HCT116 (cell line): Measurements from ENCODE around the gene FHOD3. TPM values are rescaled to one million over a fixed set of nuclear protein-coding genes. Genes with fewer than 3 reads are reported as not detected.

Source experiments
- ATAC-seq: fragments of 200-7000 bp; cut with Tn5 transposase; 2 replicates; pipeline ENCODE4 v1.9.1; 2020; ENCODE audit warnings: mild to moderate bottlenecking, moderate library complexity
- BruUV-seq: library from RNA; stranded (reverse); fragments of 400-500 nt; replicated peaks from 2 replicates; lab custom pipeline; 2021; lab: Mats Ljungman, UMichigan
- CTCF ChIA-PET: fragments of 300-600 bp; sonication (Branson Sonifier 250); formaldehyde crosslinking; loops from one replicate; lab custom pipeline; 2021; ENCODE audit warnings: antibody characterized with exemption; lab: Charles Lee
- POLR2A ChIA-PET: fragments of 300-600, 350-600 bp; sonication (Branson Sonifier 250); formaldehyde crosslinking; loops from one replicate; lab custom pipeline; 2021; ENCODE audit warnings: antibody characterized with exemption; lab: Charles Lee
- RAD21 ChIA-PET, 2 experiments: fragments of 300-600 bp; sonication (Branson Sonifier 250); formaldehyde crosslinking; loops; one replicate each; lab custom pipeline; 2023; ENCODE audit warnings: low total read pairs in 2 of 2; ENCODE audit not compliant: uncharacterized antibody in 2 of 2, unreplicated experiment in 2 of 2, low non-redundant PET in 1 of 2; lab: Charles Lee
- DNase-seq: peaks from one replicate; pipeline ENCODE4 v3.0.0-alpha.2; 2010; ENCODE audit warnings: low read depth, low spot score
- H2AFZ ChIP-seq: fragments of 200-600 bp; shearing (Covaris generic), sonication (generic); 2 replicates; pipeline ENCODE4 v1.6.1; 2017; ENCODE audit warnings: low read depth, mixed run types, mixed read lengths, antibody characterized with exemption, low read length; ENCODE audit not compliant: poor library complexity, severe bottlenecking
- H3K27ac ChIP-seq: 2 replicates; pipeline ENCODE4 v1.5.1; 2012; ENCODE audit warnings: low read depth, low read length
- H3K27me3 ChIP-seq: fragments of 200-600 bp; sonication (generic); 2 replicates; pipeline ENCODE4 v1.6.1; 2016; ENCODE audit warnings: mixed run types, low read length, mixed read lengths; ENCODE audit not compliant: insufficient read depth
- H3K36me3 ChIP-seq, 2 experiments: fragments of 200-500 bp in 1 of 2; fragments of 200-600 bp in 1 of 2; sonication (Bioruptor generic) in 1 of 2; sonication (generic) in 1 of 2; 2 replicates each; pipeline versions ENCODE4 v1.5.1 to v1.6.1; 2014 to 2016; ENCODE audit warnings: low read length in 2 of 2, inconsistent platforms in 1 of 2, mixed read lengths in 1 of 2, mixed run types in 1 of 2; ENCODE audit not compliant: insufficient read depth in 2 of 2, control insufficient read depth in 1 of 2
- H3K4me1 ChIP-seq, 2 experiments: fragments of 200-600 bp in 1 of 2; sonication (generic) in 1 of 2; 2 replicates each; pipeline versions ENCODE4 v1.5.1 to v1.6.1; 2012 to 2017; ENCODE audit warnings: low read length in 2 of 2, inconsistent platforms in 1 of 2, mild to moderate bottlenecking in 1 of 2, mixed read lengths in 1 of 2, mixed run types in 1 of 2, moderate library complexity in 1 of 2; ENCODE audit not compliant: insufficient read depth in 2 of 2, control insufficient read depth in 1 of 2
- H3K4me2 ChIP-seq: fragments of 200-600 bp; sonication (generic); 2 replicates; pipeline ENCODE4 v1.6.1; 2017; ENCODE audit warnings: mixed run types, low read length, mixed read lengths
- H3K4me3 ChIP-seq, 2 experiments: fragments of 200-600 bp in 1 of 2; sonication (generic) in 1 of 2; replicated peaks in 1 of 2; 2 replicates each; pipeline ENCODE4 v1.5.1; 2011 to 2016; ENCODE audit warnings: low read length in 2 of 2, control low read depth in 1 of 2, low read depth in 1 of 2, mild to moderate bottlenecking in 1 of 2, mixed read lengths in 1 of 2, mixed run types in 1 of 2
- H3K79me2 ChIP-seq: fragments of 200-600 bp; sonication (generic); 2 replicates; pipeline ENCODE4 v1.6.1; 2017; ENCODE audit warnings: mild to moderate bottlenecking, mixed run types, low read length, moderate library complexity, mixed read lengths; ENCODE audit not compliant: insufficient read depth
- H3K9ac ChIP-seq: fragments of 200-600 bp; sonication (generic); 2 replicates; pipeline ENCODE4 v1.6.1; 2016; ENCODE audit warnings: low read length, mixed read lengths
- H3K9me2 ChIP-seq: fragments of 200-600 bp; sonication (generic), shearing (Covaris generic); 2 replicates; pipeline ENCODE4 v1.6.1; 2017; ENCODE audit warnings: mixed run types, mild to moderate bottlenecking, moderate library complexity; ENCODE audit not compliant: insufficient read depth
- H3K9me3 ChIP-seq, 2 experiments: fragments of 200-500 bp in 1 of 2; fragments of 200-600 bp in 1 of 2; sonication (Bioruptor generic) in 1 of 2; sonication (generic) in 1 of 2; 2 replicates each; pipeline ENCODE4 v1.6.1; 2014 to 2017; ENCODE audit warnings: low read length in 2 of 2, mixed read lengths in 2 of 2, inconsistent platforms in 1 of 2, low read depth in 1 of 2, mild to moderate bottlenecking in 1 of 2, mixed run types in 1 of 2, moderate library complexity in 1 of 2; ENCODE audit not compliant: control insufficient read depth in 1 of 2, insufficient read depth in 1 of 2
- H4K20me1 ChIP-seq: fragments of 200-600 bp; sonication (generic), shearing (Covaris generic); 2 replicates; pipeline ENCODE4 v1.6.1; 2017; ENCODE audit warnings: mixed run types, mild to moderate bottlenecking, moderate library complexity; ENCODE audit not compliant: insufficient read depth
- CBX3 ChIP-seq: IDR thresholded peaks from 2 replicates; pipeline ENCODE4 v1.6.1; 2012; ENCODE audit warnings: low read depth
- CEBPB ChIP-seq: IDR thresholded peaks from 2 replicates; pipeline ENCODE4 v1.6.1; 2012; ENCODE audit warnings: low read depth
- ELF1 ChIP-seq: IDR thresholded peaks from 2 replicates; pipeline ENCODE4 v1.6.1; 2012; ENCODE audit warnings: low read depth, borderline replicate concordance
- EZH2 ChIP-seq: fragments of 200-600 bp; sonication (generic); IDR thresholded peaks from 2 replicates; pipeline ENCODE4 v1.6.1; 2017; ENCODE audit warnings: antibody characterized with exemption, mixed run types
- JUND ChIP-seq: IDR thresholded peaks from 2 replicates; pipeline ENCODE4 v1.6.1; 2012
- MAX ChIP-seq: IDR thresholded peaks from 2 replicates; pipeline ENCODE4 v1.6.1; 2012
- POLR2AphosphoS5 ChIP-seq: IDR thresholded peaks from 2 replicates; pipeline ENCODE4 v1.6.1; 2011; ENCODE audit warnings: mild to moderate bottlenecking, low read depth, low read length, moderate library complexity
- RAD21 ChIP-seq: IDR thresholded peaks from 2 replicates; pipeline ENCODE4 v1.6.1; 2012; ENCODE audit warnings: low read depth, mild to moderate bottlenecking
- ZFX ChIP-seq: fragments of 450-650 bp; IDR thresholded peaks from 2 replicates; pipeline ENCODE4 v1.6.1; 2017
- ZNF274 ChIP-seq: fragments of 200-500 bp; sonication (Bioruptor generic); IDR thresholded peaks from 2 replicates; pipeline ENCODE4 v1.6.1; 2014; ENCODE audit warnings: mild to moderate bottlenecking, low read depth, low read length, inconsistent platforms
- intact Hi-C: fragments of 100-400 bp; cut with micrococcal nuclease; formaldehyde crosslinking; loops from 2 replicates; pipeline ENCODE4 v1.10.0; 2022
- total RNA-seq: library from RNA; stranded (reverse); gene quantifications from one replicate; pipeline ENCODE4 v1.2.1, GENCODE V29; 2021; ENCODE audit not compliant: unreplicated experiment
- TF ChIP-seq, protein P1 (sequence below), 3 experiments: fragments of 200-600 bp in 1 of 3; sonication (generic) in 1 of 3; IDR thresholded peaks in 2 of 3; conservative IDR thresholded peaks in 1 of 3; 2 replicates each; pipeline ENCODE4 v1.5.1; 2012 to 2017; ENCODE audit warnings: low read depth in 2 of 3, low read length in 2 of 3, antibody characterized with exemption in 1 of 3, borderline replicate concordance in 1 of 3, control low read depth in 1 of 3, mild to moderate bottlenecking in 1 of 3, mixed read lengths in 1 of 3, mixed run types in 1 of 3, moderate library complexity in 1 of 3; ENCODE audit not compliant: insufficient read depth in 1 of 3
- TF ChIP-seq, protein P2 (sequence below): IDR thresholded peaks from 2 replicates; pipeline ENCODE4 v1.6.1; 2012; ENCODE audit warnings: low read depth

The FHOD3 gene
- total RNA-seq, 1 experiment from 2014 or later, result 4.0 TPM

DNA sequence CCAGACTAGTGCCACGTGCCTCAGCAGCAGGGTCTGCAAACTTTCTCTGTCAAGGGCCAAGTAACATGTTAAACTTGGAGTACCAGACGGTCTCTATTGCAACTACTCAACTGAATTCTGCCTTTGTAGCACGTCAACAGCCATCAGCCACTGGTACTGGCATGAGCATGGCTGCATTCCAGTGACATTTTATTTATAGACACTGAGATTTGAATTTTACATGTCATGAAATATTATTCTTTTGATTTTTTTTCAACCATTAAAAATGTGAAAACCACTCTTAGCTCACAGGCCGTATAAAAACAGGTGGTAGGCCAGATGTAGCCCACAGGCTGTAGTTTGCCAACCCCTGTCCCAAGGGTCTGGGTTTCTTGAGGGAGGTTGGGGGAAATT, 331.6 kb downstream of the FHOD3 start:
- Histone ChIP-seq H3K9me2 (no peaks in the 10 kb centered on the region), H3K4me2 (no peak overlapping the region), H3K4me1 (no peaks in the 10 kb centered on the region), H3K4me3 (no peak overlapping the region), H3K9me3 (no peaks in the 10 kb centered on the region), H3K9ac (no peak overlapping the region), H4K20me1 (no peaks in the 10 kb centered on the region), H3K27me3 (no peaks in the 10 kb centered on the region), H3K36me3 (no peaks in the 10 kb centered on the region), H3K27ac (no peak overlapping the region), H2AFZ (no peak overlapping the region), H3K79me2 (no peaks in the 10 kb centered on the region)
- ChIA-PET POLR2A (no interaction called here), RAD21 (no interaction called here), CTCF (no interaction called here)
- BruUV-seq, result no TSS peak
- ATAC-seq (no peak), DNase-seq (no peak)
- intact Hi-C loops, result no loop called here
- TF ChIP-seq JUND, result no peak
- no peak for TF ChIP-seq RAD21
- no peak for TF ChIP-seq EZH2
- no peak for TF ChIP-seq ZNF274
- TF ChIP-seq, protein P1, sequence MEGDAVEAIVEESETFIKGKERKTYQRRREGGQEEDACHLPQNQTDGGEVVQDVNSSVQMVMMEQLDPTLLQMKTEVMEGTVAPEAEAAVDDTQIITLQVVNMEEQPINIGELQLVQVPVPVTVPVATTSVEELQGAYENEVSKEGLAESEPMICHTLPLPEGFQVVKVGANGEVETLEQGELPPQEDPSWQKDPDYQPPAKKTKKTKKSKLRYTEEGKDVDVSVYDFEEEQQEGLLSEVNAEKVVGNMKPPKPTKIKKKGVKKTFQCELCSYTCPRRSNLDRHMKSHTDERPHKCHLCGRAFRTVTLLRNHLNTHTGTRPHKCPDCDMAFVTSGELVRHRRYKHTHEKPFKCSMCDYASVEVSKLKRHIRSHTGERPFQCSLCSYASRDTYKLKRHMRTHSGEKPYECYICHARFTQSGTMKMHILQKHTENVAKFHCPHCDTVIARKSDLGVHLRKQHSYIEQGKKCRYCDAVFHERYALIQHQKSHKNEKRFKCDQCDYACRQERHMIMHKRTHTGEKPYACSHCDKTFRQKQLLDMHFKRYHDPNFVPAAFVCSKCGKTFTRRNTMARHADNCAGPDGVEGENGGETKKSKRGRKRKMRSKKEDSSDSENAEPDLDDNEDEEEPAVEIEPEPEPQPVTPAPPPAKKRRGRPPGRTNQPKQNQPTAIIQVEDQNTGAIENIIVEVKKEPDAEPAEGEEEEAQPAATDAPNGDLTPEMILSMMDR (IDR thresholded peaks at IDR 0.05 in 2 of 3, conservative IDR thresholded peaks at IDR 0.05 in 1 of 3; ENCODE audit: borderline replicate concordance in 1 of 3, insufficient read depth in 1 of 3, low read depth in 2 of 3, low read length in 2 of 3), result no peak
- TF ChIP-seq CEBPB, result no peak
- TF ChIP-seq POLR2AphosphoS5, result no peak
- TF ChIP-seq, protein P2, sequence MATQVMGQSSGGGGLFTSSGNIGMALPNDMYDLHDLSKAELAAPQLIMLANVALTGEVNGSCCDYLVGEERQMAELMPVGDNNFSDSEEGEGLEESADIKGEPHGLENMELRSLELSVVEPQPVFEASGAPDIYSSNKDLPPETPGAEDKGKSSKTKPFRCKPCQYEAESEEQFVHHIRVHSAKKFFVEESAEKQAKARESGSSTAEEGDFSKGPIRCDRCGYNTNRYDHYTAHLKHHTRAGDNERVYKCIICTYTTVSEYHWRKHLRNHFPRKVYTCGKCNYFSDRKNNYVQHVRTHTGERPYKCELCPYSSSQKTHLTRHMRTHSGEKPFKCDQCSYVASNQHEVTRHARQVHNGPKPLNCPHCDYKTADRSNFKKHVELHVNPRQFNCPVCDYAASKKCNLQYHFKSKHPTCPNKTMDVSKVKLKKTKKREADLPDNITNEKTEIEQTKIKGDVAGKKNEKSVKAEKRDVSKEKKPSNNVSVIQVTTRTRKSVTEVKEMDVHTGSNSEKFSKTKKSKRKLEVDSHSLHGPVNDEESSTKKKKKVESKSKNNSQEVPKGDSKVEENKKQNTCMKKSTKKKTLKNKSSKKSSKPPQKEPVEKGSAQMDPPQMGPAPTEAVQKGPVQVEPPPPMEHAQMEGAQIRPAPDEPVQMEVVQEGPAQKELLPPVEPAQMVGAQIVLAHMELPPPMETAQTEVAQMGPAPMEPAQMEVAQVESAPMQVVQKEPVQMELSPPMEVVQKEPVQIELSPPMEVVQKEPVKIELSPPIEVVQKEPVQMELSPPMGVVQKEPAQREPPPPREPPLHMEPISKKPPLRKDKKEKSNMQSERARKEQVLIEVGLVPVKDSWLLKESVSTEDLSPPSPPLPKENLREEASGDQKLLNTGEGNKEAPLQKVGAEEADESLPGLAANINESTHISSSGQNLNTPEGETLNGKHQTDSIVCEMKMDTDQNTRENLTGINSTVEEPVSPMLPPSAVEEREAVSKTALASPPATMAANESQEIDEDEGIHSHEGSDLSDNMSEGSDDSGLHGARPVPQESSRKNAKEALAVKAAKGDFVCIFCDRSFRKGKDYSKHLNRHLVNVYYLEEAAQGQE, result no peak
- no peak for TF ChIP-seq ELF1
- TF ChIP-seq ZFX, result no peak
- TF ChIP-seq CBX3, result no peak
- no peak for TF ChIP-seq MAX
